Skin epidermis (tissue), 12 donors: ENCODE results near the gene UBE2D4.

Experiments used
- H3K27ac ChIP-seq, 21 experiments: fragments of 200-600 bp; sonication (generic) in 11 of 21; one replicate each; pipeline ENCODE4 v1.5.0; 2020; ENCODE audit warnings: mild to moderate bottlenecking in 3 of 21, inconsistent platforms in 2 of 21, moderate library complexity in 2 of 21
- H3K4me3 ChIP-seq, 7 experiments: fragments of 200-600 bp; sonication (generic) in 2 of 7; one replicate each; pipeline ENCODE4 v1.5.0; 2020; ENCODE audit warnings: inconsistent platforms in 2 of 7, mild to moderate bottlenecking in 2 of 7, moderate library complexity in 1 of 7

The UBE2D4 gene

GRCh38 chr7:43905956-43906330 lies 20.3 kb upstream of the UBE2D4 start:
- H3K4me3 ChIP-seq, result peak overlapping the region; percentile 60 to 84 (median 72)
- H3K27ac ChIP-seq, result peak overlapping the region; percentile 59 to 95 (median 85)

- Histone ChIP-seq H3K27ac (peak within 1 kb of the TSS; percentile 59 to 95 (median 85)), H3K4me3 (peak within 1 kb of the TSS; percentile 60 to 84 (median 72))
These were observed 19.8 kb upstream of the UBE2D4 start, which contains the start of gene URGCP for GRCh38 chr7:43906331-43907010. TSS of gene URGCP (minus strand) at chr7:43906596. CDS start at chr7:43906575, 21 bp downstream.

DNA sequence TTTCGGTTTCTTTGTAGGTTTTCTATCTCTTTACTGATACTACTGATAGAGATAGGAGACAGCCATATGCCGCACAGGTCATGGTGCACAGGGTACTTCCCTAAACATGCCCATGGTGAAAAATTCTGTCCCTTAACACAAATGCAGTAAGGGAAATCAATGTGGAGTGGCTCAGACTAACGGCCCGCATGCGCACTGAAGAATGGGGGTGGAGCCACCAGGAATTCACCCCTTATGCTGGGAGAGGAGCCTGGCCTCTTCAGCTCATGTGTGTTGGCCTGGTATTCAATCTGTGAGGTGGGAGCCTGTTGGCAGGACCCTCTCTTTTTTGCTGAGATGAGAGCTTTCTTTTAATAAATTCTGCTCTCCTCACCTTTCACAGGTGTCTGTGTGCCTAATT lies 11.4 kb upstream of the UBE2D4 start:
- H3K27ac ChIP-seq, result no peak overlapping the region
- no peak overlapping the region for H3K4me3 ChIP-seq

- no peak overlapping the region for H3K4me3 ChIP-seq
These were observed 10.3 kb upstream of the UBE2D4 start for GRCh38 chr7:43915907-43916306.

GRCh38 chr7:43921423-43921822 lies 4.8 kb upstream of the UBE2D4 start:
- no peak overlapping the region for H3K4me3 ChIP-seq
- H3K27ac ChIP-seq, result no peak overlapping the region

More at GRCh38 chr7:43915907-43916306, 10.3 kb upstream of the UBE2D4 start:
- no peak overlapping the region for H3K27ac ChIP-seq

DNA sequence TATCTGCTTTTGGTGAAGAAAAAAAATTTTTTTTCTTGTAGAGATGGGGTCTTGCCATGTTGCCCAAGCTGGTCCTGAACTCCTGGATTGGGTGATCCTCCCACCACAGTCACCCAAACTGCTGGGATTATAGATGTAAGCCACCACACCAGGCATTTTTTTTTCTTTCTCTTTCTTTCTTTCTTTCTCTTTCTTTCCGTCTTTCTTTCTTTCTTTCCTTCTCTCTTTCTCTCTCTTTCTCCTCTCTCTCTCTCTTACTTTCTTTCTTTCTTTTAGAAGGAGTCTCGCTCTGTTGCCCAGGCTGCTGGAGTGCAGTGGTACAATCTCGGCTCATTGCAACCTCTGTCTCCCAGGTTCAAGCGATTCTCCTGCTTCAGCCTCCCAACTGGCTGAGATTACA lies 3.5 kb upstream of the UBE2D4 start:
- H3K27ac ChIP-seq, result no peak overlapping the region
- no peak overlapping the region for H3K4me3 ChIP-seq

DNA sequence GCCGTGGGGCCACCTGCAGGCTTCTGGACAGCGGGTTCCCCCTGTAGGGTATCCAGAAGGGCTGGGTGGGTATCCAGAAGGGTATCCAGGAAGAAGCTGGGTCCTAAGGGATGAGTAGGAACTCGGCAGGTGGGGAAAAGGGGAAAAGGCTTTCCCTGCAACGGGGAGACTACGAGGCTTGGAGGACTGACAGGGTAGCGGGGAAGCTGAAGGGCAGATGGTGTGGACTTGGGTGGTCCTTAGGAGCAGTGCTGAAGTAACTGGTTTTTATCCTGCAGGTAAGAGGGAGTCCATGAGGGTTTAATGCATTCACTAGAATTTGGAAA lies 525 bp downstream of the UBE2D4 start:
- Histone ChIP-seq H3K4me3 (peak overlapping the region; percentile 40 to 73 (median 61)), H3K27ac (peak overlapping the region in 20 of 21 experiments; percentile 57 to 97 (median 88))

- H3K27ac ChIP-seq, result no peak overlapping the region
- no peak overlapping the region for H3K4me3 ChIP-seq
These were observed 1.6 kb downstream of the UBE2D4 start for GRCh38 chr7:43927810-43928209.

DNA sequence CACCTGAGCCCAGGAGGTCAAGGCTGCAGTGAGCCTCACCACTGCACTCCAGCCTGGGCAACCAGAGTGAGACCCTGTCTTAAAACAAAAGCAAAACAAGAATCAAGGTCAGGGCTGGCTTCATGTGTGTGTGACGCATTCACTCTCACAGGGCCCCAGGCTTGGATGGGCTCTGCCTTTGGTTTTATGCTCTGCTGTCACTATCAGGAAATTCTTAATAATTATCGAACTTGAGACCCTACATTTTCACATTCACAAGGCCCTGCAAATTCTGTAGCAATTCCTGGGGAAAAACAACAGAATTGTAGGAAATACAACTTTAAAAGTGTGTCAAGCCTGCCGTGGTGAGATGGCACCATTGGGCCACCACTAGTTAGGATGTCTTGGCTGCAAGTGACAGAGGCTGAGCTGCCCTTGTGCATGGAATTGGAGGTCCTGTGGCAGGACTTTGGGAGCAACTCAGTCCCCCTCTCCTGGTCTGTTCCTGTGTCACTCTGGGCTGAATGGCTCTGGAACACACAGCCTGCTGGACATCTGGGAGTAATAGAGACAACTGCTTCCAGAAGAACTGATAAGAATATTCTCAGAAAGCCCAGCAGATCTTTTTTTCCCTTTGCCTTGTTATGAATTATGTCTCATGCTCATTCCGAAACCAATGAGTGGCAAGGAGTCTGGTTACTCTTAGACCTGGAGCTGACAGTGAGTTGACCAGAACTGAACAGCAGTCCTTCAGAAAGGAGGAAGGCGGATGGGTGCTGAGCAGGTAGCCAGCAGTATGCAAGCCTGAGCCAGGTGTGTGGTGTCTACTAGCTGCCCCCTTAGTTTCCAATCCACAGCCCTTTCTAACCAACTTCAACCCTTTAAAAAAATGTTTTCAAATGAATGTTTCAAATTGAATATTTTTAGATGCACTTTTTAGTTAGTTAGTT lies 3.6 kb downstream of the UBE2D4 start:
- Histone ChIP-seq H3K27ac (no peak overlapping the region), H3K4me3 (no peak overlapping the region)

- no peak overlapping the region for H3K27ac ChIP-seq
These were observed 5.1 kb downstream of the UBE2D4 start for GRCh38 chr7:43931346-43931745.

DNA sequence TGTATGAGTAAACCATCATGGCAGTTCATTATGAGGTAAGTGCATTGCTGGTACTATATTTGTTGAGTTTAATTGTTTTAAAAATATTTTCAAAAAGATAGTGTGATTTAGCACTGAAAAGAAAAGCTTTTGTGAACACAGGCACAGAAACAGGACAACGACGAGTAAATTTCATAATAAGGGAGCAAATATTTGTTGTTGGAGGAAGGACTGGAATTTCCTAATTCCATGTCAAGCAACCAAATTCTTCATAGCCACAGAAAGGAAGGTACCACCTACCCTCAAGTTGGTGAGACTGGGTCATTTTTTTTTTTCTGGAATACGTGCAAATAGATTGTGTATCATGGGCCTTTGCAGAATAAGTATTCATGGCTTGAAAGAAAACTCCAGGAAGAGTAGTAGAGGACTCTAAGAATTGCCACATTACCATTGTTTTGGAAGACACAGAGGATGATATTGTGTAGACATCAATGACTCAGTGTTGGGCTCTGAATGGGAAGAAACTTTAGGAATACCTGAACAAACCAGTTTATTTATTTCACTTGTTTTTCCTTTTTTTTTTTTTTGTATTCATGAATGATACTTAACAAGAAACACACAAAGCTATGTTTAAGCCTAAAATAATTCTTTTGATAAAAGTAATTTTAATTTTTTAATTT lies 7.8 kb downstream of the UBE2D4 start:
- H3K27ac ChIP-seq, result no peak overlapping the region

More at GRCh38 chr7:43931346-43931745, 5.1 kb downstream of the UBE2D4 start:
- no peak overlapping the region for H3K4me3 ChIP-seq

DNA sequence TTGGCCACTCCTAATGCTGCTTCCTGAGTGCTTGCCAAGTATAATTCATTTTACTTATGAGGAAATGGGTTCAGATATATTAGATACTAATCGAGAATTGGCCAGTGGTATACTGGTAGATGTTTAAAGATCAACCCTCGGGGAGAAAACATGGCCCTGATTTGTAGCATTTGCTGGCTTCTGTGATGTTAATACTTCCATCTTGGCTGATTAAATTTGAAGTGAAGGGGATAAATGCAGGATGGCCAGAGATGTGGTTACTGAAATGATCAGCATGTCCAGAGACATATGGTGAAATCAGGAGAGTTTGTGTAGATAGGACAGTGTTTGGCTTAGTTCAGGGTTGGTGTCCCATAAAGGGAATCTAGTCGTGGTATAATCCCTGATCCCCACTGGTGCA lies 11.2 kb downstream of the UBE2D4 start:
- Histone ChIP-seq H3K27ac (no peak overlapping the region), H3K4me3 (no peak overlapping the region)

More for the DNA sequence above, 7.8 kb downstream of the UBE2D4 start:
- no peak overlapping the region for H3K4me3 ChIP-seq

DNA sequence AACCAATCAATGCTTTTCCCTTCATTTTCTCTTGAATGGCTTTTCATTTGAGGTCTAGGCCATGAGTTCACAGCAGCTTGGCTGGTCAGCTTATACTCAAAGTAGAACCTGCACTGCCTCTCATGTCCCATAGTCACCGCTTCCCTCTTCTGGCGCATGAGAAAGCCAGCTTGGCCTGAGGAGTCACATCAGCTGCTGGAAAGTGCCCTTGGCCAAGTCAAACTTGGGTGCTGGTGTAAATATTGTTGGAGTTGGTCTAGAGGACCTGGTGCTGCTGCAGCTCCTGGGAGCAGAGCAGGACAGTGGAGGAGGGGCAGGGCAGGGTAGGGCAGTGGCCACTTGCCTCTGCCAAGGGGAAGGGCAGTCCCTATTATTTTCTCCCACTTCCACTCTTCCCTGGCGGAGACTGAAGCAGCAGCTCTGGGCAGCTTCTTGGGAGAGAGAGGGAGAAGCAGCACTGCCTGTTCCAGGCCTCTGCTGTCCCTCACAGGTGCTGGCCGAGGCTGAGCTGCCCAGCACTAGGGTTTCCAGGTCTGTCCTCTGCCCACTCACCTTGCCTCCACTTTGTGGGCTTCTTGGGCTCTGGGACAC lies 12.8 kb downstream of the UBE2D4 start:
- no peak overlapping the region for H3K27ac ChIP-seq
- H3K4me3 ChIP-seq, result no peak overlapping the region

DNA sequence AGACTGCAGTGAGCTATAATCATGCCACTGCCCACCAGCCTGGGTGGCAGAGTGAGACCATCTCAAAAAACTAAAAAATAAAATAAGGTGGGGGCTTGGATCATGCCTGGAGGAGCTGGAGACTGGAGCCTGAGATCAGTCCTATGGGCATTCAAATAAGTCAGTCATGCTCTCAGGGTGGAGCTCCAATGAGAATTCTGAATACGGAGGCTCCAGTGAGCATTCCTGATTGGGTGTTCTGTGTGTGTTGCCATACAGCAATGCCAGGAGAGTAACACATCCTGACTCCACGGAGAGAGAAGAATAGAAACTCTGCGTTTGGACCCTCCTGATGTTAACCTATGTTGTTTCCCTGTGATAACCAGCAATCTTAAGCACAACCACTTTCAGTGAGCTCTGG lies 16.0 kb downstream of the UBE2D4 start:
- H3K27ac ChIP-seq, result no peak overlapping the region
- no peak overlapping the region for H3K4me3 ChIP-seq

- no peak overlapping the region for H3K27ac ChIP-seq
- H3K4me3 ChIP-seq, result no peak overlapping the region
These were observed 16.8 kb downstream of the UBE2D4 start for GRCh38 chr7:43942997-43943396.

- H3K4me3 ChIP-seq, result no peak overlapping the region
- peak overlapping the region in 1 of 21 experiments; percentile 58 for H3K27ac ChIP-seq
These were observed 17.4 kb downstream of the UBE2D4 start for GRCh38 chr7:43943417-43944187.

DNA sequence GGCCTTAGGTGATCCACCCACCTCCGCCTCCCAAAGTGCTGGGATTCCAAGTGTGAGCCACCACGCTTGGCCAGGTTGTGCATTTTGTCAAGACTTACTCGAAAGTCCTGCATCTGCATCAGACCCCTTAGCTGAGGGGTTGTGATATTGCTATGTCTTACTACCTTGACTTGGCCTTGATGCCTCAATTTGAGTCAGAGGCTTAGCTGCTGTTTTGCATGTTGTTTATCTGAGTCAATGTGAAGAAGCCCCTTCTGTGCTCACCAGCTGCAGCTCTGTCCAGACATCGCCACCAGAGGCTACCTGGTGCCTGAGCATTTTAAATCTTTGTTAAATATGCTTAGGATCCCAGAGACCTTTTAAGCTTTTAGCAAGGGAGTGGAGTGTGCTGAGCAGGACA lies 18.1 kb downstream of the UBE2D4 start:
- Histone ChIP-seq H3K27ac (no peak overlapping the region), H3K4me3 (no peak overlapping the region)

GRCh38 chr7:43952028-43952427 lies 25.8 kb downstream of the UBE2D4 start:
- H3K27ac ChIP-seq, result no peak overlapping the region
- H3K4me3 ChIP-seq, result no peak overlapping the region

DNA sequence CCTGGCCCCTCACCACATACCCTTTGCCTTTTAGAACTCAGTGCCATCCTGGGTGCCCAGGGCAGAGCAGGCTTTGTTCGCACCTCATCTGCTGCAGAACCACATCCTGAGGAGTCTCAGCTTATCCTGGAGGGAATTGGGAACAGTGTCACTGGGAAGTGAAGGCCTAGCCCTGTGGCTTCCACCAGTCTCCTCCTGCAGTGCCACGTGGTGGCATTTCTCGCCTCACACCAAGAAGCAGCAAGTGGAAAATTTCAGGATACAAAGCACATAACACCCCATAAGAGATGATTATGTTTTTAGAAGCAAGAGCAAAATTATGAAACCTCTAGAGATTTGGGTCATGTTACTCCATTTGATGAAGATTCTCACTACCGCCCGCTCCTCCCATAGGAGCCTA lies 26.8 kb downstream of the UBE2D4 start:
- Histone ChIP-seq H3K27ac (no peak overlapping the region), H3K4me3 (no peak overlapping the region)
